Uterus (tissue), 4 donors: ENCODE measurements around the gene UST. TPM values are rescaled to one million over a fixed set of nuclear protein-coding genes. Genes with fewer than 3 reads are reported as not detected.
A peak's percentile ranks its signal among the peaks of the same experiment; 100 is the strongest.
"Not testable (repeated sequence)": the region's sequence is repeated elsewhere in the genome, so short reads cannot be mapped to it uniquely, and the experiment has no call there.

Source experiments
- DNase-seq, 2 donors: peaks; one replicate each; pipeline ENCODE4 v3.0.0-alpha.2; 2019 to 2020
- H3K27ac ChIP-seq, 2 donors: fragments of 200-600 bp; sonication (generic); 1 replicate in 1 of 2; 2 replicates in 1 of 2; pipeline ENCODE4 v1.5.1; 2016 to 2018
- H3K27me3 ChIP-seq, 2 donors: fragments of 200-600 bp; sonication (generic); one replicate each; pipeline ENCODE4 v1.5.1; 2018 to 2019; ENCODE audit warnings: control low read depth in 1 of 2
- H3K36me3 ChIP-seq, 2 donors: fragments of 200-600 bp; sonication (generic); one replicate each; pipeline ENCODE4 v1.5.1; 2019; ENCODE audit warnings: control low read depth in 1 of 2
- H3K4me1 ChIP-seq, 2 donors: fragments of 200-600 bp; sonication (generic); one replicate each; pipeline ENCODE4 v1.5.1; 2018 to 2019; ENCODE audit warnings: control low read depth in 1 of 2
- H3K4me3 ChIP-seq, 2 donors: fragments of 200-600 bp; sonication (generic); 1 replicate in 1 of 2; 2 replicates in 1 of 2; pipeline ENCODE4 v1.5.1; 2018 to 2019; ENCODE audit warnings: mild to moderate bottlenecking in 1 of 2
- H3K9me3 ChIP-seq, 2 donors: fragments of 200-600 bp; sonication (generic); one replicate each; pipeline ENCODE4 v1.5.1; 2019; ENCODE audit warnings: control low read depth in 1 of 2
- POLR2A ChIP-seq, 2 donors: fragments of 450-650 bp; IDR thresholded peaks; one replicate each; pipeline ENCODE4 v1.6.1; 2016; ENCODE audit warnings: antibody characterized with exemption in 2 of 2, mild to moderate bottlenecking in 1 of 2, moderate library complexity in 1 of 2
- intact Hi-C: fragments of 100-400 bp; cut with DNase I; formaldehyde crosslinking; loops from one replicate; pipeline ENCODE4 v1.15.1; 2023; ENCODE audit warnings: low total_unique reads
- total RNA-seq, 4 donors: library from RNA; depleted of rRNA in 3 of 4; stranded (reverse); fragments of >200 nt in 3 of 4; gene quantifications; one replicate each; pipeline versions ENCODE4 v1.1.0 to v1.2.4, GENCODE V29; 2014 to 2023
- TF ChIP-seq, protein P1 (sequence below), 4 experiments: fragments of 200-600 bp in 2 of 4; fragments of 450-650 bp in 2 of 4; sonication (generic) in 2 of 4; IDR thresholded peaks; one replicate each; pipeline ENCODE4 v1.5.1; 2016 to 2019; ENCODE audit warnings: antibody characterized with exemption in 4 of 4, mild to moderate bottlenecking in 2 of 4, moderate library complexity in 1 of 4
- donor health status: DM: yes; HTN: yes; CAD: no.

The UST gene
- total RNA-seq, 4 donors from 2014 or later, result 6.1 to 23.2 (median 17.2) TPM

- Histone ChIP-seq H3K9me3 (no peaks in the 10 kb centered on the region), H3K4me3 (no peak overlapping the region), H3K4me1 (no peaks in the 10 kb centered on the region), H3K27ac (no peak overlapping the region), H3K27me3 (no peaks in the 10 kb centered on the region), H3K36me3 (no peaks in the 10 kb centered on the region)
- TF ChIP-seq POLR2A (IDR thresholded peaks at IDR 0.05), result no peak
- TF ChIP-seq, protein P1, sequence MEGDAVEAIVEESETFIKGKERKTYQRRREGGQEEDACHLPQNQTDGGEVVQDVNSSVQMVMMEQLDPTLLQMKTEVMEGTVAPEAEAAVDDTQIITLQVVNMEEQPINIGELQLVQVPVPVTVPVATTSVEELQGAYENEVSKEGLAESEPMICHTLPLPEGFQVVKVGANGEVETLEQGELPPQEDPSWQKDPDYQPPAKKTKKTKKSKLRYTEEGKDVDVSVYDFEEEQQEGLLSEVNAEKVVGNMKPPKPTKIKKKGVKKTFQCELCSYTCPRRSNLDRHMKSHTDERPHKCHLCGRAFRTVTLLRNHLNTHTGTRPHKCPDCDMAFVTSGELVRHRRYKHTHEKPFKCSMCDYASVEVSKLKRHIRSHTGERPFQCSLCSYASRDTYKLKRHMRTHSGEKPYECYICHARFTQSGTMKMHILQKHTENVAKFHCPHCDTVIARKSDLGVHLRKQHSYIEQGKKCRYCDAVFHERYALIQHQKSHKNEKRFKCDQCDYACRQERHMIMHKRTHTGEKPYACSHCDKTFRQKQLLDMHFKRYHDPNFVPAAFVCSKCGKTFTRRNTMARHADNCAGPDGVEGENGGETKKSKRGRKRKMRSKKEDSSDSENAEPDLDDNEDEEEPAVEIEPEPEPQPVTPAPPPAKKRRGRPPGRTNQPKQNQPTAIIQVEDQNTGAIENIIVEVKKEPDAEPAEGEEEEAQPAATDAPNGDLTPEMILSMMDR (IDR thresholded peaks at IDR 0.05), result no peak
- intact Hi-C loops, result no loop called here
- DNase-seq, result no peak
Measured at GRCh38 chr6:148971031-148971927, 224.4 kb downstream of the UST start.

- no peaks in the 10 kb centered on the region for H3K27me3 ChIP-seq
- no peaks in the 10 kb centered on the region for H3K4me1 ChIP-seq
Measured at GRCh38 chr6:148972481-148972880, 225.7 kb downstream of the UST start.

DNA sequence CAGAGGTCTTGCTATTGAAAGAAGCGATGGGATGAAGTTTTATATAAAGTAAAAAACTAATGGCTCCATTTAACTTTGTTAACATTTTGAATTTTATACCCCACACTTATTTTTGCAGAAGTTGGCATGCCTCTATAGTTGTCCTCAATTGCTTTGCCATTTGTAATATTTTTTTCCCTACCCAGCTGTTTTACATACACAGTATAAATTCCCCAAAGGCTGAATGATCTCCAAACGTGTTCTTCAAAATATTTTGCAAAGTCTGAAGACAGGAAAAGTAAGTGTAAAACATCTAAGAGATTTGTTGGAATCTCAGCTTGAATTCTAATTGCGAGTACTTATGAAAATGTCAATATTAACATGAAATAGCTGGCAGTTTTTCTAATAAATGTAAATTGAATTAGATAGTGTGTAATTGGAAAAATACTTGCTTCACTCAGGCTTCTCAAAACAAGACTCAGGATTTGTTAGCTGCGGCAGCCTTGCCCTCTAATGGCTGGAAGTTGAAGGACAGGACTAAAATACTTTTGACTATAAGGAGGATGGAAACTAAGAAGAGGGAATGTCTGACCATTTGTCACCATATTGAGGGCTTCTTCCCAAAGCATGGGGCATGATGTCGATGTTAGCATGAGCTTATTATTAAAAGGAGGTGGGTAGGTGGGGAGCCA is 226.8 kb downstream of the UST start:
- intact Hi-C loops, result no loop called here
- Histone ChIP-seq H3K27me3 (no peaks in the 10 kb centered on the region), H3K9me3 (no peaks in the 10 kb centered on the region), H3K4me1 (no peaks in the 10 kb centered on the region), H3K36me3 (no peaks in the 10 kb centered on the region), H3K4me3 (no peak overlapping the region), H3K27ac (no peak overlapping the region)
- no peak for DNase-seq
- no peak for TF ChIP-seq POLR2A (IDR thresholded peaks at IDR 0.05)
- TF ChIP-seq, protein P1 (IDR thresholded peaks at IDR 0.05), result peak; percentile 10 to 40 (median 36)

More at GRCh38 chr6:148972481-148972880, 225.7 kb downstream of the UST start:
- Histone ChIP-seq H3K36me3 (no peaks in the 10 kb centered on the region), H3K4me3 (no peak overlapping the region), H3K27ac (no peak overlapping the region), H3K9me3 (no peaks in the 10 kb centered on the region)
- TF ChIP-seq POLR2A (IDR thresholded peaks at IDR 0.05), result no peak
- TF ChIP-seq, protein P1 (IDR thresholded peaks at IDR 0.05), result no peak
- no peak for DNase-seq
- intact Hi-C loops, result no loop called here

DNA sequence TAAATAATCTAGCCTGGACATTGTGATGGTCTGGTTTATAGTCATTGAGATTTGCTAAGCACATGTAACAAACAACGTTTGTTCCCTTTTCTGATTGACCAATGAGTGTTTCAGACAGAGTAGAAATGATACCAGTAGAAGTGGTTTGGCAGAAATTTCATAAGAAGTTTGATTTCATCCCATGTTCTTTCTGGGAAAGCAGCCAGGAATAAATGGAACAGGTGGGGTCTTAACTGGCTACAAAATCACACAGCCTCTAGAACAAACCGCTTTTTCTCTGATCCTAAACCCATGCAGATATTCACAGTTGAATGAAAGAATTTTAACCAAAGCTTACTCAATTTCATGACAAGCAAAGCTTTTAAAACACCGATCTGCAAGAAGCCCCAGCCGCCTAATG is 227.5 kb downstream of the UST start:
- Histone ChIP-seq H3K9me3 (no peaks in the 10 kb centered on the region), H3K4me1 (no peaks in the 10 kb centered on the region), H3K36me3 (no peaks in the 10 kb centered on the region), H3K27me3 (no peaks in the 10 kb centered on the region), H3K4me3 (no peak overlapping the region), H3K27ac (no peak overlapping the region)
- DNase-seq, result no peak
- intact Hi-C loops, result no loop called here
- TF ChIP-seq POLR2A (IDR thresholded peaks at IDR 0.05), result no peak
- TF ChIP-seq, protein P1 (IDR thresholded peaks at IDR 0.05), result no peak

DNA sequence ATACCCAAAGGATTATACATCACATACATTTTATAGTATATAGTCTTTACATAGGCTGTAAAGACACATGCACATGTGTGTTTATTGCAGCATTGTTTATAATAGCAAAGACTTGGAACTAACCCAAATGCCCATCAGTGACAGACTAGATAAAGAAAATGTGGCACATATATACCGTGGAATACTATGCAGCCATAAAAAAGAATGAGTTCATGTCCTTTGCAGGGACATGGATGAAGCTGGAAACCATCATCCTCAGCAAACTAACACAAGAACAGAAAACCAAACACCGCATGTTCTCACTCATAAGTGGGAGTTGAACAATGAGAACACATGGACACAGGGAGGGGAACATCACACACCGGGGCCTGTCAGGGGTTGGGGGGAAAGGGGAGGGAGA is 231.5 kb downstream of the UST start:
- H3K27ac ChIP-seq, H3K4me3 ChIP-seq, H3K9me3 ChIP-seq, intact Hi-C loops, H3K27me3 ChIP-seq, H3K36me3 ChIP-seq, H3K4me1 ChIP-seq, DNase-seq: not testable (repeated sequence)
